HG02943 (cell line): Measurements from ENCODE around the gene NCOR2.

Experiments
- ATAC-seq: cut with Tn5 transposase; IDR thresholded peaks from one replicate; pipeline ENCODE4 v1.9.1; 2021; ENCODE audit warnings: mild to moderate bottlenecking, low read depth, moderate library complexity; ENCODE audit not compliant: unreplicated experiment

The NCOR2 gene

DNA sequence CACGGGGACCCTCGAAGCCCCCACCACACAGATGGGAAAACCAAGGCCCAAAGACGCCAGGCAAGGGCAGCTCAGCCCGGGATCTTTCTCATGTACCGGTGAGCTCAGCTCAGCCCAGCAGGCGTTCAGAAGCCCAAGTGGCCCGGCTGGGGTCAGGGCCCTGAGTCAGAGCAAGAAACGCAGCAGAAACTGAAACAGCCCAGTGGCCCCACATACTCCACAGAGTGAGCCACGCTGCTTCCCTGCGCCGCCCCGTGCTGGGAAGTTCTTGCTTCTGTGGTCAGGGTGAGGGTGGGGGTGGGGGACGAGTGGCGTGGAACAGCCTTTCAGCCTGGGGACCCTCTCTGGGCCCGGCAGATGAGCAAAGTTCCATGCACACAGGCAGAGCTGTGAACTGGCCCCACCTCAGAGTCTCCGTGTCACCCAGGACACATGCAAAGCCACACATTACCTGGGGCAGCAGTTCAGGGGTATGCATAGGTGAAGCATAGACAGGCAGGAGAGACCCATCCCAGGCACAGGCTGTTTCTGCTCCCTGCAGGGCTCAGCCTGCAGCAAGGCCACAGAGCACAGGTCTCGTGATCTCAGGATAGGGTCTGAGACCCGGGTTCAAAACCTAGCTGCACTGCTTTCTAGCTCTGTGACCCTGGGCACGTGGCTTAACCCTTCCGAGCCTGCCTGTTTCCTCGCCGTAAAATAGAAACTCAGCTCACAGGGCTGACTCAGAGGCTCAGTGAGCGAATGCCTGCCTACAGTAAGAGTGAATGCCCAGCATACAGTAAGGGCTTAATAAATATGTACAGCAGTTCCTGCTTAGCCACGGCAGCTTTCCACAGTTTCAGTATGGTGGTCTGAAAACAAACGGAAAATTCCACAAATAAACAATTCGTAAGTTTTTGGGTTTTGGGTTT is 21.6 kb downstream of the NCOR2 start:
- peak; percentile 67 for ATAC-seq

DNA sequence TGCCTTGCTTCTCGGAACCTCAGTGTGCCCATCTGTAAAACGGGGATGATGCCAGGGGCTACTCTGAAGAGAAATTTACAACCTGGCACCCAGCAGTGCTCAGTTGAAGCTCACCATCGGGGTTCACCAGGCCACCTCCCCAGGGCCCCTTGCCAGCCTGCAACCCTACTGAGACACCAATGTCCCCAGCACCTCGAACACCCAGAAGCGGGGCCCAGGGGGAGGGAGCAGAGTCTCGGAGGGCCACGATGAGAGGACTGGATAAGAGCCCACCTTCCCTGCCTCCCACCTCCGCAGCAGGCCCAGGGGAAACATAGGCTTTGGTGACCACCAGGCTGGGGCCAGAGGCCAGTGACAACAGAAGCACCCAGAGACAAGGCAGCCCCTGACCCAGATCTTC is 22.4 kb downstream of the NCOR2 start:
- ATAC-seq = no peak

DNA sequence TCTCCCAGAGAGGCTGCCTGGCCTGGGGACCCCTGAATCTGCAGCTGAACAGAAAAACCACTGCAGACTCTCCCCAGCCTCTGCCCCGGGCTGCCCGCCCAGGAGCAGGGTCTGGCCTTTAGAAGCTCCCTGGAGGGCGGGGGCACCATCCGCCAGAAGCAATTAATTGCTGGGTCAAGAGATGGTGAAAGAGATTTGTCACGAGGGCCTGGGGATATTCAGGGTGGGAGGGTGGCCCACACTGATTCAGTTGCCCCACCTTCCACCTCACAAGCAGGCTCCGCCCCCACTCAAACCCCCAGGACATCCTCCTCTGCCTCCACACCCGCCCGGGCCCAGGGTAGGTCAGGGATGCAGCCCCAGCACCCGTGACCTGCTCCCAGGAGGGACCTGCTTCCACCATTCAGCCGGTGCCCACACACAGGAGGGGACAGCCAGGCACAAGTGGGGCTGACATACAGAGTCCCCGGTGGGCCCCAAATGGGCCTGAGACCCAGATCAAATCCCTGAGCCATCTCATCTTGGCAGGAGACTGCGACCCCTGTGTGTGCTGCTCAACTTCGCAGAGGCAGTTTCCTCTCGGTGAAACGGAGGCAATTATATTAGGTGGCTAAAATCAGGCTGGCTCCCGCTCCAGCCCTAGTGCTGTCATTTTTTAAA is 23.0 kb downstream of the NCOR2 start:
- ATAC-seq = no peak

DNA sequence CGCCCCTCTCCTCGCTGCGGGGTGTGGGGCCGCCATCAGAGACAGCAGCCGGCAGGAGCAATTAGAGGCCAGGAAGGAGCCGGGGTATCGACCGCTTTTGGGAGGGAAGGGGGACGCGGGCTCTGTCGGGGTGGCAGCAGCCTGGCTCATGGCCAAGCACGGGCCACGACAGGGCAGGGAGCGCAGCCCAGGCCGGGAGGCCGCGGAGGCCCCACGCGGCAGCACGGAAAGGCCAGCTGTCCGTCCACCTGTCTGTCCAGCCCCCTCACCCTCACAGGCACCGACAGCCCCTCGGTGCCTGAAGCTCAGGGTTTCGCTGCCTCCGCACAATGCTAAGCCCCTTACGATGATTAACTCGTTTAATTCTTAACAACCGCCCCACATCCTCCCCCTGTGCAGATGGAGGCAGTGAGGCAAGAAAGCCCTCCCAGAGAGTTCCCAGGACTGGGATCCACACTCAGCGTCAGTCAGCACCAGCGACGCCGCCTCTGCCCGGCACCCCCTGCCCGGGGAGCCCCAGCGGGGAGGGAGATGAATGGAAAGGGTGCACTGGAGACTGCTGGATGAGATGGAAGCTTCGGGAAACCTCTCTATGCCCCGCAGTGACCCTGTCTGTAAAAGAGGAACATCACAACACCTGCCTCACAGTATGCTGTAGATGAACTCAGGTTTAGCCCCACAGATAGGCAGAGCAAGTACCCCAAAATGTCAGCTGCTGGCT is 23.7 kb downstream of the NCOR2 start:
- no peak for ATAC-seq

GRCh38 chr12:124543052-124543589 is 24.3 kb downstream of the NCOR2 start:
- no peak for ATAC-seq

DNA sequence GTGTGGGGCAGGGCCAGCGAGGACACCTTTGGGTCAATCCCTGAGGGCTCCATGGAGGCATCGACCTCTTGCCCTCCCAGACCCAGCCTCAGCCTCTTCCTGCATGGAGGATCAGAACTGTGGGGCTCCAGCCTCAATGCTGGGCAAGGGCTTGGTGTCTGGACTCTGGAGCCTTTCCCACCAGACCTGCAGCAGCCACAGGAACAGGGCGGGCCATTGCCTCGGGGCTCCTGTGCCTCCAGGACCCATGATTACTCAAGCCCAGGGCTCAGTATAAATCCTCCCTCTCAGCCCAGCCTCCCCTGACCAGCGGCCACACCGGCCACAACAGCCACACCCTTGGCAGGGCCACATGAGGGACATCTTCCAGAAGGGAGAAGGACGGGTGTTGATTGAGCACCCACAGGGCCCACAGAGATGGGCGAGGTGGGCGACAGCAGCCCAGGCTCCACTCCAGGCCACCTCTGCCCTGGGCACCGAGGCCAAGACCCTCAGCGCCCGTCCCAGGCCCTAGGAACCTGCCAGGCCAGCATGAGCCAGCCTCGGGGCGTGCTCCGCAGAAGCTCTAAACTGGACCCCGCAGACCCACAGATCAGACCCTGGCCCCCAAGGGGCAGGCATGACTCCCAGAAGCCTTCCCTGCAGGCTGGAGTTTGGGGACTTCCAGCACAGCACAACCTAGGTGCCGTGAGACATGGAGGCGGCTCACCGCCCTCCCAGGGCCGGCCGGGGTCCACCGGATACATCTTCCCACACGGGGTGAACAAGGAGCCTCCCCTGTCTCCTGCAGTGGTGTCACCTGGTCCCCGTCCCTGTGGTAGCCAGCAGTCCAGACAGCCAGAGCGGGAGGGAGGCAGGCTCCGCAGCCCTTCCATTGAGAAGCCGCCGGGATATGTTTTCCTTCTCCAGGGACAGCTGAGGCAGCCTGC is 25.1 kb downstream of the NCOR2 start:
- no peak for ATAC-seq

DNA sequence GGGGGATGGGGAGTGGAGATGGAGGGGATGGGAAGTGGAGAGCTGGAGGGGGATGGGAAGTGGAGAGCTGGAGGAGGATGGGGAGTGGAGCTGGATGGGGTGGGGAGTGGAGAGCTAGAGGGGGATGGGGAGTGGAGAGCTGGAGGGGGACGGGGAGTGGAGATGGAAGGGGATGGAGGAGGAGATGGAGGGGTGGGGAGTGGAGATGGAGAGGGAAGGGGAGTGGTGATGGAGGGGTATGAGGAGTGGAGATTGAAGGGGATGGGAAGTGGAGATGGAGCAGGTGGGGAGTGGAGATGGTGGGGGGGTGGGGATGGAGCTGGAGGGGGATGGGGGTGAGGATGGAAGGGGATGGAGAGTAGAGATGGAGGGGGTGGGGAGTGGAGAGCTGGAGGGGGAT is 26.1 kb downstream of the NCOR2 start:
- ATAC-seq = no peak

- ATAC-seq = no peak
These were observed 28.0 kb downstream of the NCOR2 start for GRCh38 chr12:124539084-124540041.

- ATAC-seq = no peak
These were observed 29.0 kb downstream of the NCOR2 start for GRCh38 chr12:124538194-124539082.

- no peak for ATAC-seq
These were observed 29.8 kb downstream of the NCOR2 start for GRCh38 chr12:124537525-124538193.

DNA sequence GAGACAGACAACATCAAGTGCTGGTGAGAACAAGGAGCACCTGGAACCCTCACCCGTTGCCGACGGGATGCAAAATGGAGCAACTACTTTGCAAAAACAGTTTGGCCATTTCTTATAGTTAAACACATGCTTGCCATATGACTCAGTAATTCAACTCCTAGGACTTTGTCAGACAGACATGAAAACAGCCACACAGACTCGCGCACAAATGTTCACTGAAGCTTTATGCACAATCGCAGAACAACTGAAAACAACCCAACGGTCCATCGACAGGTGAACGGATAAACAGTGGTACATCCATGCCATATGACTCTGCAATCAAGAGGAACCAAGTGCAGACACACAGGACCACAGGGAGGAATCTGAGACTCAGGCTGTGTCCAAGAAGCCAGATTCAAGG is 30.8 kb downstream of the NCOR2 start:
- ATAC-seq = no peak

DNA sequence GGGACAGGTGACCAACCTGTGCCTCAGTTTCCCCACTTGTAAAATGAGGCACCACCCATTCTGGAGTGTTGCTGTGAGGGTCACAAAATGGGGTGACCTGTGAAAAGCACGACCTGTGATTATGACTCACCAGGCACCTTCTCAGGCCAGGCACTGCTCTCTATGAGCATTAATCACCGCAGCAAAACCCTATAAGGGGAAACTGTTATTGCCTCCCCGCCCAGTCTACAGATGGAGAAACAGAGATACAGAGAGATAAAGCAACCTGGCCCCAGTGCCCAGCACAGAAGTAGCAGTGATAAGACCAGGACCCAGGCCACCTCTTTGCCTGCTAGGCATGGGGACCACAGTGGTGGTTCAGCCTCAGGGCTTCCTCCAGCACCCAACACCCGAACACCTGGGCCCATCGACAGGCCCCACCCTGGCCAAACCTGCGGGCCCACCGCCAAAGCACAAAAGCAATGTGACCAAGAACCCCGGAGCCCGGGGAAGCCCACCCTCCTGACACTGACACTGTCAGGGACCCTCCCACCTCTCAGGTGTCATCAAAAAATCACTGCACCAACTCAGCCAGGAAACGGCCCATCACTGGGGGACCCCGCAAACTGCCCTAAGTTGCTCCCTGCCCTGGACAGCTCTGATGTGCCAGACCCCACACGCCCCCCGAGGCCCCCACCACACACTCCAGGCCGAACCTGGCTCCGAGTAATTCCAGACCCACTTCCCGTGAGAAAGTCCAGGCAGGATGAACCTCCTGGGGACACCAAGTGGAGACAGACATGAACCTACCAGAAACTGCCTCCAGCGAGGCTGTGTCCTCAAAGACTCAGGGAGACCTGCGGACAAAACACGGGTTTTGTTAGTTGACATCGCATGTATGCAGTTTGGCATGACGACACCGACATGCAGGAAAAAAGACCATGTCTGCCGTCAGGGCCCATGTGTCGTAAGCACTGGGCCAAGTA is 32.4 kb downstream of the NCOR2 start:
- no peak for ATAC-seq

- no peak for ATAC-seq
These were observed 34.0 kb downstream of the NCOR2 start for GRCh38 chr12:124533456-124533855.

DNA sequence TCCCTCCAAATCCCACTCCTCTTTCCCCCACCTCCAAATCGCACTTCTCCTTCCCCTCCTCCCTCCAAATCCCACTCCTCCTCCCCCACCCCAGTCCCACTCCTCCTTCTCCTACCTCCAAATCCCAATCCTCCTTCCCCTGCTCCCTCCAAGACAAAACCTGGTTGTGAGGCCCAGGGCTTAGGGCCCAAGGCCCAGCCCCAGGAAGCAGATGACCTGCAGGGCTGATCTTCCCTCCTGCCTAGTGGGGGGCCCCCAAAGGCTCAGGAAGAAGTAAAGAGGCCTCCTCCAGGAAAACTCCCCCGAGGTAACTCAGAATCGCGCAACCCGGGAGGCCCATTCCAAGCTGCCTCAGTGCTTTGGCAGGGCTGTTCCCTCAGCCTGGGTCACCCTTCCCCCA is 34.4 kb downstream of the NCOR2 start:
- no peak for ATAC-seq

- no peak for ATAC-seq
These were observed 35.1 kb downstream of the NCOR2 start for GRCh38 chr12:124532331-124532750.

GRCh38 chr12:124531906-124532305 is 35.5 kb downstream of the NCOR2 start:
- no peak for ATAC-seq
